Esophagus mucosa (tissue), 1 donor: ENCODE data around the gene LMNA. TPM values are rescaled to one million over a fixed set of nuclear protein-coding genes. Genes with fewer than 3 reads are reported as not detected.
"Not testable (repeated sequence)": the region's sequence is repeated elsewhere in the genome, so short reads cannot be mapped to it uniquely, and the experiment has no call there.

Source experiments
- ATAC-seq: fragments of 200-7000 bp; cut with Tn5 transposase; one replicate; pipeline ENCODE4 v1.9.1; 2020
- total RNA-seq: library from RNA; stranded (reverse); gene quantifications from one replicate; pipeline ENCODE4 v1.2.4, GENCODE V29; 2023
- donor health status: DM: yes; HTN: yes; CAD: no.

LMNA gene
- total RNA-seq, 1 donor from 2014 or later = 315 TPM

DNA sequence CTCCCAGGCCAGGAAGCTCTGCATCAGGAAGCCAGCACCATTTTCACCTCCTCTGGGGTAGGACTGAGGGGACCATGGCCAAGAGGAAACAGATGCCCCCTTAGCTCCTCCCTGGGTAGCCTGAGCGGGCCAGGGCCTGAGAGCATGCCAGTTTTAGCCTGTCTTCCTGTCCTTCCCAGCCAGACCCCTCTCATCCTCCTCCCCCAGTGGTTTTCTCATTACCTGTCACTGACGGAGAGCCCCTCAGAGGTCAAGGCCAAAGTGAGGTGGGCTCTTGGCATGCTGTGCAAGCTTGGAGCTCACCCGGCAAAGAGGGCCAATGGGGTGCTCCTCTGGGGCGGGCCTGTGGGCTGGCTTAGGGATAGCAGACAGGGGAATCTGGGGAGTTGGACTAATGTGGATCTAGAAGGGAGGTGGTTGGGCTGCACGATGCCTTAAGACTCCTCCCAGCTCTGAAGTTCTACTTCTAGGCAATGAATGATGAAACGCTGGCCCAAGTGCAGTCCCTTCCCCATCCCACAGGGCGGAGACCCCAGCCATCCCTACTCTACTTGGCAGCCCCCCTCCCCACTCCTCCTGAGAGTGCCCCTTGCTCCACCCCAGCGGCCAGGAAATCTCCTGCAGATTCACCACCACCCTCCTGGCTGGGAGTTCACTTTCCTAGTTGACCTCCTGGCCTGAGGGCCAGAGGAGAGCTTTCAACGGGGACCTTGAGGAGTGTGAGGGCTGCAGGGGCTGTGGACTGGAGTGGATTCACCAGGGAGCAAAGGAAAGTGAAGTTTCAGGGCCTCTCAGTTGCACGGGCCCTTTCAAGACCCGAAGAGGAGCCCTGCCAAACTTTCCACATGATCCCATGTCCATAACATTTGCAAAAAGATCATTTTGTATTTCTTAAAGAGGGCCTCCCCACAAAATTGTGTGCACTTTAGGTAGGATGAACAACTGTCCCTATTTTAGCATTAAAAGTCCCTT, 9.4 kb upstream of the LMNA start:
- peak; percentile 13 for ATAC-seq

DNA sequence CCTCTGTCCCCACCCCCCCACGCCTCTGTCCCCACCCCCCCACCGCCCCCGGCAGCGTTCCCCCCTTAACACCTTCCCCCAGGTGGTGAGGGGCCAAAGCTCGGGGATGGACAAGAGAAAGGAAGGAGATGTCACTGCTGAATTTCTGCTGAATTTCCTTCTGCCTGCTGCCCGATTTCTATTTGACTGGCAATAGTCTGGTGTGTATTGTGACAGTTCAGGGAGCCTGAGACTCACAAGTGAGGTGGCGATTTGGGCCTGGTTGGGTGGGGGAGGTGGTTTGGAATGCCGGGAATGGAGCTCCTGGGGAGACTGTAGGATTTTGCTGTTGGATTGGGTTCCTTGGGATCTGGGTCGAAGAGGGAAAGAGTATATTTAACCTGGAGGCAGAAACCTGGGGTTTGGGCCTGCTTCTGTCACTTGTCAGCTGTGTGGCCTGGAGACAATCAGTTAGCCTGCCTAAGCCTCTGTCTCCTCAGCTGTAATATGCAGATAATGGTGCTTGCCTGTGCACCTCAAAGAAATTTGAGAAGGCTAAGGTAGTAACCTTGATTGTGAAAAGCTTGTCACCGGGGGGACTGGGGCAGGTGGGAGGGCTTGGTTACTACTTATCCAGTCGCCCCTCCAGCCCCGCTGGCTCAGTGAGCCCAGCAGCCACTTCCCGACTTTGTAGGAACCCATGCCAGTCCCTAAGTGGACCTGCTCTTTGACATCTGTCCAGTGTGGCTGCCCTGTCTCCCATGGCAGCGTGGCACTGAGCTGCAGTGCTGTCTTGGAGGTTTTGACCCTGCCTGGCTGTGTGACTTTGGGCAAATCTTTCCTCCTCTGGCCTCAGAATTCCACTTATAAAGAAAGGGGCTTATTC, 7.7 kb upstream of the LMNA start:
- ATAC-seq = no peak

DNA sequence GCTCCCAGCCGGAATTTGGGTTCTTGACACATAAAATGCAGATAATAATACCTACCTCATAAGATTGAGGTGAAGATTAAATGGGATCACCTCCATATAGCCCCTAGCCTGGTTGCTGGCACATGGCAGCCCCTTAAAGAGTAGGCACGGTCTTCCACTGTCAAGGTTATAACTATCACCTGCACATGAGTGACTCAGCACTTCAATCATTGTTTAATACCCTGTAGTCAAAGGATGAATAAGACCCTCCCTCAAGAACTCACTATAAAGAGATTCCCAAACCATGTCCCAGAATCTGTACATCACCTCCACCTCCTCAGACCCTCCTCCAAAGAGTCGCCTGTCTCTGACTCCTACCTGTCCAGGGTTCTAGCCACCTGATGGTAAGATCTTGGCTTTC, 6.5 kb upstream of the LMNA start:
- no peak for ATAC-seq

DNA sequence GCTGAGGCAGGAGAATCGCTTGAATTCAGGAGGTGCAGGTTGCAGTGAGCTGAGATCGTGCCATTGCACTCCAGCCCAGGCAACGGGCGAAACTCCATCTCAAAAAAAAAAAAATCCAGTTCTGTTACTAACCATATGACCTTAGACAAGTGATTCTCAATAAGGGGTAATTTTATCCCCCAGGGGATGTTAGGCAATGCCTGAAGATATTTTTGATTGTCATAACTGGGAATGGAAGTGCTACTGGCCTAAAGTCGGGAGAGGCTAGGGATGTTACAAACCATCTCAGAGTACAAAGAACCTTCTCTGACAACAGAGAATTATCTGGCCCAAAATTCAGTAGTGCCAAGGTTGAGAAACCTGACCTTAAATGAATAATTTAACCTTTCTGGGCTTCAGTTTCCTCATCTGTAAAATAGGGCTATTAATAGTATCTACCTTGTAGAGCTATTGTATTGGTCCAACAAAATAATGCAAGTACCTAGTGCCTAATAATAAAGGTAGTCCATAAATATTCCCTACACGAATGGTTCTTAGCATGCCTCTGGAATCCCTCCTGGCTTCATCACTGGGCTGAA, 5.8 kb upstream of the LMNA start:
- ATAC-seq = no peak

DNA sequence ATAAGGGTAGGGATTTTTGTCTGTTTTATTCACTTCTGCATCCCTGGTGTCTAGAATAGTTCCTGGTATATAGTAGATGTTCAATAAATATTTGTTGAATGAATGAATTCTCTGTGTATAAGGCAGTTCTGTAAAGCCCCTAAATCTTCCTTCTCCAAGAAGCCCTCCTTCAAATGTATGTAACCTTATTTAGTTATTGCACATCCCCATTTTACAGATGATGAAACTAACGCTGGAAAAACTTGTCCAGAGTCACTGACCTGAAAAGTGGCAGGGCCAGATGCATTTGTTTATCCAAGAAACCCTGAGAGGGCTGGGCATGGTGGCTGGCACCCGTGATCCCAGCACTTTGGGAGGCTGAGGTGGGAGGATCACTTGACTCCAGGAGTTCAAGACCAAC, 4.3 kb upstream of the LMNA start:
- ATAC-seq = no peak

DNA sequence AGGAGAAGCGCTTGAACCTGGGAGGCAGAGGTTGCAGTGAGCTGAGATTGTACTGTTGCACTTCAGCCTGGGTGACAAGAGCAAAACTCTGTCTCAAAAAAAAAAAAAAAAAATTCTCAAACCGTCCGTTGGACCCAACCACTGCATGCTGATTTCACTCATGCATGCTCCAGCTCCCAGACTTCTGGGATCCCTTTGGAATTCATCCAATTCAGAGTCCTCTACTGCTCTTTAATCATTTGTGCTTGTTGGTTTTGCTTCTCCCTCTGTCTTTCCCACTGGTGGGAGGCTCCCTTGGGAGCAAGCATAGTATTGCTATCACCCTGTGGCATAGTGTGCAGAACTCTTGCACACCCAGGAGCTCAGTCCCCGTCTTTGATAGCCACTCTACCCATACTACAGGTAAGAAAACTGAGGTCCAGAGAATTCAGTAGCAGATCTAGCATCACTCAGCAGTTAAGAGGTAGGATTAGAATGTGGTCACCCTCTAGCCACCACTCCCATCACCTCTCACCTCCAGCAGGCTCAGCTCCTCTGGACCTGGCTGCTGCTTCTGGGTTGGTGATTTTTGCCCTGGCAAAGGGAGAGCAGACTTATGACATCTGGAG, 3.1 kb upstream of the LMNA start:
- no peak for ATAC-seq

DNA sequence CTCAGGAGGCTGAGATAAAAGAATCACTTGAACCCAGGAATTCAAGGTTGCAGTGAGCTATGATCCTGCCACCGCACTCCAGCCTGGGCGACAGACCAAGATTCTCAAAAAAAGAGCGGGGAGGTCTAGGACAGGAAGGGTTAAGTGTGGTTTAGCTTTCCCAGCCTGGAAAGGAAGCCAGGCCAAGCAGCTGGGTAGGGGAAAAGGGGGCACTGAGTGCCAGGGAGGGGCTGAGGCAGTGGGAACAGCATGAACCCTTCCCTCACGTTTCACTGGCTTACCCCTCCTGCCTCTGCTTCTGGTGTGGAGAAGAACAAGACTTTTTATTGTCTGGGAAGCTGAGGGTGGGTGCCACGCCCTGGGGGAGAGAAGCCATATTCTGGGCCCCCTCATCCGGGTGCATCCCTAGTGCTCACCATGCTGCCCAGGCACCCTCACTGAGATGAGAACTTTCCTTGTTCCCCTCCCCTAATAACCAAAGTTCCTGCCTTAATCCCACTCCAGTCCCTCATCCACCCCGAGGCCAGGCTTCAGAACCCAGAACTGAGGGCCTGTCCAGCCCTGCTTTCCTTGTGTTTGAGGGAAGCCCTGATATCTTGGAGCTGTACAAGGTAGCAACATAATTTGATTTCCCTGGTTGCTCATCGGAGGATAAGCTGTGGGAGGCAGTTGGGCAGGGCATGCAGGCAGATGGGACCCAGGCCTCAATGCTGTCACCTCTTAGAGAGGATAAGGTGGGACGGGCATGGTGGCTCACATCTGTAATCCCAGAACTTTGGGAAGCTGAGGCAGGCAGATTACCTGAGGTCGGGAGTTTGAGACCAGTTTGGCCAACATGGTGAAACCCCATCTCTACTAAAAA, 2.0 kb upstream of the LMNA start:
- ATAC-seq = no peak

DNA sequence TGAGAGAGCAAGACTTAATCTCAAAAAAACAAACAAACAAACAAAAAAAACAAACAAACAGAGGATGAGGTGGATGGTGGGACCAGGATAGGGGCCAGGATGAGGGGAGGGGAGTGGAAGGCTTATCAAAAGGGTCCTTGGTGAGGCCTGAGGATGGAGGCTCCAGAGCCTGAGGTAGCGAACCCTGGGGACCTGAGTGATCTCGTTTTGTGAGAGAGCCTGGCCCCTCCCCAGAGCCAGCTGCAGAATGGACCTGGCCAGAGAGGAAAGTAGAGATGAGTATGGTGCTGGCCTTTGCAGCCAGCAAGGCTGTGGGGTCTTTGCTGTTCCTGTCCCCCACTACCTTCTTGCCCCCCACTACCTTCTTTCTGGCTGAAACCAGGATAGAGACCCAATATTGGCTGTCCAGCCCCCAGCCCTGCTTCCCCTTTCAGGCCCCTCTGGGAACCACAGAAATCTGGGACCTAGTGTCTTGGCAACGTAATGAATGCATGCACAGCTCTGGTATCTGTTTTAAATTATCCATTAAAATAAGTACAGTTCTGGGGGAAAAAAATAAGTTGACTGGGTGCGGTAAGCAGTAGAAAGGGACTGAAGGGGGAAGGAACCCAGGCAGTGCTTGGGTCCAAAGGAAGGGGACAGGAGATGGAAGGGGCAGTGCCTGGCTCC, 1.1 kb upstream of the LMNA start:
- no peak for ATAC-seq

DNA sequence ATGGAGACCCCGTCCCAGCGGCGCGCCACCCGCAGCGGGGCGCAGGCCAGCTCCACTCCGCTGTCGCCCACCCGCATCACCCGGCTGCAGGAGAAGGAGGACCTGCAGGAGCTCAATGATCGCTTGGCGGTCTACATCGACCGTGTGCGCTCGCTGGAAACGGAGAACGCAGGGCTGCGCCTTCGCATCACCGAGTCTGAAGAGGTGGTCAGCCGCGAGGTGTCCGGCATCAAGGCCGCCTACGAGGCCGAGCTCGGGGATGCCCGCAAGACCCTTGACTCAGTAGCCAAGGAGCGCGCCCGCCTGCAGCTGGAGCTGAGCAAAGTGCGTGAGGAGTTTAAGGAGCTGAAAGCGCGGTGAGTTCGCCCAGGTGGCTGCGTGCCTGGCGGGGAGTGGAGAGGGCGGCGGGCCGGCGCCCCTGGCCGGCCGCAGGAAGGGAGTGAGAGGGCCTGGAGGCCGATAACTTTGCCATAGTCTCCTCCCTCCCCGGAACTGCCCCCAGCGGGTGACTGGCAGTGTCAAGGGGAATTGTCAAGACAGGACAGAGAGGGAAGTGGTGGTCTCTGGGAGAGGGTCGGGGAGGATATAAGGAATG, 505 bp downstream of the LMNA start:
- peak; percentile 11 for ATAC-seq

DNA sequence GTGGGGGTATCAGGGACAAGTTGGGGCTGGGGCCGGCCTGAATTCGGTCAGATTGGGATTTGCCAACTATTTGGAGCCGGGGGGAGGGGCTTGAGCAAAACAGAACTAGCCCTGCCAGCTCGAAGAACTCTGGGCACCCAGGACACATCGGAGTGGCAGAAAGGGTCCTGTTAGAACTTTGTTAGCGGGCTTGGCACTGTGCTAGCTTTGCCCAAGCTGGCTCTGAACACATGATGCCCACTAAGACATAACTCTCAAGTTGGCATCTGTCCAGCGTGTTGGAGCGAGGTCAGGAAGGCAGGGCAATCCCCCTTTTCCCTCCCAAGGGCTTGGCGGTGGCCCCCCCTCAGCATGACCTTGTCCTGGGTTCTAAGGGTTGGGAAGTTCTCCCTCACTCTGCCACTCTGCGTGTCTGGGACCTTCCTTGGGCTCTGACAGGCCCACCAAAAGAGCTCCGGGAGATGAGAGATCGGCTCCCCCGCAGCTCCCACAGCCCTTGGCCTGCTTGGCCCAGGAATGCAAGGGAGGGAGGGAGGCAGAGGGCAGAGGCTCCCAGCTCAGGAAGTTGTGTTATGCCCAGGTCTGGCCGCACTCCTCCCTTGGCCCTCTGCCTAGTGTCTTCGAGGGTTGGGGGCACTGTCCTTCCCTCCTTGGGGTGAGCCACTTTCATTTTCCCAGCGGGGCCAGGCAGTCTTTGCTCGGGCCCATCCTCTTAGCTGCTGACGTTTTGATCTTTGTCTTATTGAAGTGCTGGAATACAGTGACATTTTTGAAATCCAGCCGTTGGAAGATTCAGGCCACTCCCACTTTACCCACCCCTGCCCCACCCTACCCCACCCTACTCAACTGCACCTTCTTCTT, 1.2 kb downstream of the LMNA start:
- ATAC-seq = peak; percentile 36

DNA sequence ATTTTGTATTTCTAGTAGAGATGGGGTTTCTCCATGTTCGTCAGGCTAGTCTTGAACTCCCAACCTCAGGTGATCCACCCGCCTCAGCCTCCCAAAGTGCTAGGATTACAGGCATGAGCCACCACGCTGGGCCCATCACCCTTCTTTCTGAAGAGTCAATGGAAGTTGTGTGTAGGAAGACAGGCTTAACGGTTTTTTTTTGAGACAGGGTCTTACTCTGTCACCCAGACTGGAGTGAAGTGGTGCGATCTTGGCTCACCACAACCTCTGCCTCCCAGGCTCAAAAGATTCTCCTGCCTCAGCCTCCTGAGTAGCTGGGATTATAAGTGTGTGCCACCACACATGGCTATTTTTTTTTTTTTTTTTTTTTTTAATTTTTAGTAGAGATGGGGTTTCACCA, 2.2 kb downstream of the LMNA start:
- ATAC-seq = not testable (repeated sequence)

DNA sequence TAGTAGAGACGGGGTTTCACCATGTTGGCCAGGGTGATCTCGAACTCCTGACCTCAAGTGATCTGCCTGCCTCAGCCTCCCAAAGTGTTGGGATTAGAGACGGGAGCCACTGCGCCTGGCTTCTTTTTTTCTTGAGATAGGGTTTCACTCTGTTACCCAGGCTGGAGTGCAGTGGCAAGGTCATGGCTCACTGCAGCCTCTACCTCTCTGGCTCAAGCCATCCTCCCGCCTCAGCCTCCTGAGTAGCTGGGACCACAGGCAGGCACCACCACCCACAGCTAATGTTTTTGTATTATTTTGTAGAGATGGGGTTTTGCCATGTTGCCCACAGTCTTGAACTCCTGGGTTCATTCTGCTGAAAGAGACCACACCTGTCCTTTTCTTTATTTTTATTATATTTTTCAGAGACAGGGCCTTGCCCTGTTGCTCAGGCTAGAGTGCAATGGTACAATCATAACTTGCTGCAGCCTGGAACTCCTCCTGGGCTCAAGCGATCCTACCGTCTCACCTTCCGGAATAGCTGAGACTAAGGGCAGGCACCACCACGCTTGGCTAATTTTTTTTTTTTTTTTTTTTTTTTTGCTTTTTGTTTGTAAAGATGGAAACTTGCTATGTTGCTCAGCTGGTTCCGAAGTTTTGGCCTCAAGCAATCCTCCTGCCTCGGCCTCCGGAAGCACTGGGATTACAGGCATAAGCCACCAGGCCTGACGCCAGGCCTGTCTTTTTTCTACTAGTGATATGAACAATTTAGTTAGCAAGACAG, 3.1 kb downstream of the LMNA start:
- no peak for ATAC-seq

DNA sequence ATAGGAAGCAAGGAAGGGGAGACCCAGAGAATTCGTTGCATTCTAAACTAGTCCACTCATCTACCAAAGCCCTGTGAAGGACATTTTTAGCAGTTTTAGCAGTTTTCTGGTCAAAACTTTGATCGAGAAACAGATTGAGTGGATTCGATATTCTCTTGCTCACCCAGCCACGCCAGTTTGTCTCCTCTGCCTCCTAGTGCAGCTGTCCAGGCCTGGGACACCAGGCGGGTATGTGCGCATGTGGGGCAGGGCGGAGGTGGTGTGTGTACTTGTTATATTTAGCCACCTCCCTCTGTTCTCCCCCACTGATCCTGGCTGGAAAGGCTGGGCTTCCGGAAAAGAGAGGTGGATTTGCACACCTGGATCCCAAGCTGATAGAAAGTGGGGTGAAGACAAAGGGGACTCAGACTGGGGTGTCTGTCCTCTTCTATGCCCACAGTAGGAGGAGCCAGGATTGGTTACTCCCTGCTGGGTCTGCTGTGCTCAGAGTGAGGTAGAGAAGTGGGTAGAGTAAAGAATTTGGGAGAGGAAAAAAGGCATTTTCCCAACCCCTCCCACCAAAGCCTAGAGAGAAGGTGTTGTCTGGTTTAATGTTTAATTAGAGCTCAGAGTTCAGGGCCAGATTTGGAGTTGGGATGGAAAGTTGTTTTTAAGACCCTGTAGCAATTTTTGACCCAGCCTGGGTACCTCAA, 3.8 kb downstream of the LMNA start:
- peak; percentile 11 for ATAC-seq

DNA sequence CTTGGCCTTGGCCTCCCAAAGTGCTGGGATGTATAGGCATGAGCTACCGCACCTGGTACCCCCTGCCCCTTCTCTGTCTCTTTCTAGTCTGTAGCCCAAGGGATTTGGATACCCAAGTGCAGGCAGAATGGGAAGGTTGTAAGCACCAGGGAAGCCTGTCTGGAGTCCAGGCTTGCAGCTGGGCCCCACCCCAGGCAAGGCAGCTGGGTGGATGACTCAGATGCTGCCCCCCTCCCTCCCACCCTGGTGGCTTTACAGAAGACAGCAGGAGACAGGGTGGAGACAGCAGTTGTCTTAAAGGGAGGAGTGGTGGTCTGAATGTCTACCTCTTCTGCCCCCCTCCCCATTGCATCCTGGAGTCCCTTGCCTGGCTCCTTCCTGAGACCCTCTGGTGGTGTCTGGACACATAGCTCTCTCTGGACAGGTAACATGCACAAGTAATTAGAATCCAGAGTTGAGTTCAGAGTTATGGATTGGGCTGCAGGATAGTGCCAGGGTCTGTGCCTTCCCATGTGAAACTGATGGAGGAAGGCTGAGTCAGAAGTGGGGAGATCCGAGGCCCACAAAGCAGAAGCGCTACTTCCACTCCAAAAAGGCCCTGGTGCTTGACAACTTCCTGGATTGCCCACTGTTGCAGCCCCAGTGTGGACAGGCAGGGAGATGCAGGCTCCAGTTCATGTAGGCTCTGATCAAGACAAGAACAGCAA, 5.1 kb downstream of the LMNA start:
- ATAC-seq = peak; percentile 6

DNA sequence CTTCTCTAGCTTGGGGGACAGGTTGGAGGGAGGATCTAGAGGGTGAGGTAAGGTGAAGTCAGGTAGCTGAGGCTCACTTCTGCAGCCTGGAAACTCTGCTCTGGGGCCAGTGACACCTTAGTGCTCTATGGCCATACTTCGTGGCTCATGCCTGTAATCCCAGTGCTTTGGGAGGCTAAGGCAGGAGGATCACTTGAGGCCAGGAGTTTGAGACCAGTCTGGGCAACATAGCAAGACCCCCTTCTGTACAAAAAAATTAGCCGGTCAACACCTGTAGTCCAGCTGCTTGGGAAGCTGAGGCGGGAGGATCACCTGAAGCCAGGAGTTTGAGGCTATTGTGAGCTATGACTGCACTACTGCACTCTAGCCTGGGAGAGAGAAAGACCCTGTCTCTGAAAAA, 5.8 kb downstream of the LMNA start:
- no peak for ATAC-seq

DNA sequence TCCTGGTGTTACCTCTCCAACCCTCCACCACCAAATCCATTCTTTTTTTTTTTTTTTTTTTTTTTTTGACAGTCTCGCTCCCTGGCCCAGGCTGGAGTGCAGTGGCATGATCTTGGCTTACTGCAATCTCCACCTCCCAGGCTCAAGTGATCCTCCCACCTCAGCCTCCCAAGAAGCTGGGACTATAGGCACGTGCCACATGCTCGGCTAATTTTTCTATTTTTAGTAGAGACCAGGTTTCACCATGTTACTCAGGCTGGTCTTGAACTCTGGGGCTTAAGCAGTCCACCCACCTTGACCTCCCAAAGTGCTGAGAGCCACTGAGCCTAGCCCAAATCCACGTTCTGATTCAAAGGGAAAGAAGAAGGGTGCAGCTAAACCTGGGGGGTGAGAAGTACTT, 6.5 kb downstream of the LMNA start:
- ATAC-seq = not testable (repeated sequence)

DNA sequence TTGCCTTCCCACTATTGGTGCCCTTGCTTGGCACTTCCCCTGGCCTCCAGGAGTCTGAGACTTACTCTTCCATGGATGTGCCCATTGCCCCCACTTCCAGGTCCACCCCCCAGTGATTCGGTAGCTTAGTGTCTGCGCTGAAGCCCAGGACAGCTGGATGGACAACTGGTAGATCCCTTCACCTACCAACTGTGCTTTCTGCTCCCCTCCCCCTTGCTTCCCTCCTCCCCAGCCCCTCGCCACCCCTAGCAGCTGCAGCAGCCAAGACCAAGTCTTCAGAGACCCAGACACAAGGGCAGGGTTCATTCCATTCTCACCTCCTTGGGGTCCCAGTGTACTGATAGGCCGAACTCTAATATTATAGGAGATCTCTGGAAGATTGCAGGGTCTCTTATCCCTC, 6.9 kb downstream of the LMNA start:
- no peak for ATAC-seq

DNA sequence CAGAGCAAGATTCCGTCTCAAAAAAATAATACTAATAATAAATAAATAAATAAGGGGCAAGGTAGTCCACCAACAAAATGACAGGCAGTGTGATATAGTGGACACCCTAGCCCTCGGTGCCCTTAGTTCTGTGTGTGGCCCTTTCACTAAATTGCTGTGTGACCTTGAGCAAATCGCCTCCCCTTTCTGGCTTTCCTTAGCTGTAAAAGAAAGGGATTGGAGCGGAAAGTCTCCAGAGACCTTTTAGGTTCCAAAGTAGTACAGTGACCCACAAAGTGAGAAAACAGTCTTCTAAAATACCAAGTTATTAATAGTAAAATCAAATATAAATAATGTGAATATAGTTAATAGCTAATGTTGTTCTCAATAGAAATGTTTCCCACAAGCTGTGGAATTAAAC, 7.6 kb downstream of the LMNA start:
- ATAC-seq = no peak
